ENCODE results near the gene NT5DC1.

The NT5DC1 gene

DNA sequence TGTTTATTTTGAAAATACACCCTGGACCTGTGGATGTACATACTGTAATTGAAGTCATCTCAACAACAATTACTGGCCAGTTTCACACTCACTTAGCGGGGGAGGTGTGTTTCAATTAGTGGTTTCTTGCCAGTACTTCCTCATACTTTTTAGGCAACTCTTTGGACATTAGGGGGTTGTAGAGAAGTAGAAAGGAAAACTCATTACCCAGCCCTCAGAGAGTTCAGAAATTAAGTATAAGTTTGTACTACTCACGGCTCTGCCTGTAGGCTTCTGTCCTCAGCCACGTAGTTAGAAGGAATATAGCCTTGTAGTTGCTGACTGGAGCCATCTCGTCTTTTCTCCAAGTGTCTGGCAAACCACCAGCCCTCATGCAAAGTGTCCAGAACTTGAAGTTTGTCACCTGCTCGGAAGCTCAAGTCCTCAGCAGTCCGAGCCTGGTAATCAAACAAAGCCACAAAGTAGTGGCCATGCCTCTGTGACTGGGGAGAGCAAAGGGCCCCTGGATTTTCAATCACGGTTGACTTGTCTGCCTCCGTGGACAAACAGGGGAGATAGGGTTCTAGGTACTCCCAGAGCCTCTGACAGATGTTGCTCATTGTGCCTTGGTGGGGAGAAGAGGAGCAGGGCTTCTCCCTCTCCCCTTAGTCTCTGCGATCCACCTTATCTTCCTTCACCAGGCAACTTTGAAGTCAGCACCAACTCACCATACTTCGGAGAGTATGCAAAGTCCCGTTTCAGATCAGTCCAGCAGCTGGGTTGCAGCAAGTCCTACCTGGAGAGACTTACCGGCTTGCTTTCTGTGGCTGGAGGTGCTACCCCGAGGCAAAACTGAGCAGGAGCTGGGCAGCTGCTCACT lies 40.7 kb upstream of the NT5DC1 start:
- H2AFZ ChIP-seq, result peak overlapping the region; percentile 87
- peak overlapping the region; percentile 71 for H3K27ac ChIP-seq
- no peaks in the 10 kb centered on the region for H3K9me3 ChIP-seq (ENCODE audit: control insufficient read depth, low read length)
- H3K79me2 ChIP-seq, result no peaks in the 10 kb centered on the region
- H3K27me3 ChIP-seq (ENCODE audit: control insufficient read depth, insufficient read depth, low read length), result no peaks in the 10 kb centered on the region
- no peak overlapping the region for H3K9ac ChIP-seq
- H3K4me2 ChIP-seq (ENCODE audit: low read length), result no peak overlapping the region
- no peaks in the 10 kb centered on the region for H3K4me1 ChIP-seq
- no peak overlapping the region for H3K4me3 ChIP-seq (ENCODE audit: low read depth, low read length)
- TF ChIP-seq, protein P1, sequence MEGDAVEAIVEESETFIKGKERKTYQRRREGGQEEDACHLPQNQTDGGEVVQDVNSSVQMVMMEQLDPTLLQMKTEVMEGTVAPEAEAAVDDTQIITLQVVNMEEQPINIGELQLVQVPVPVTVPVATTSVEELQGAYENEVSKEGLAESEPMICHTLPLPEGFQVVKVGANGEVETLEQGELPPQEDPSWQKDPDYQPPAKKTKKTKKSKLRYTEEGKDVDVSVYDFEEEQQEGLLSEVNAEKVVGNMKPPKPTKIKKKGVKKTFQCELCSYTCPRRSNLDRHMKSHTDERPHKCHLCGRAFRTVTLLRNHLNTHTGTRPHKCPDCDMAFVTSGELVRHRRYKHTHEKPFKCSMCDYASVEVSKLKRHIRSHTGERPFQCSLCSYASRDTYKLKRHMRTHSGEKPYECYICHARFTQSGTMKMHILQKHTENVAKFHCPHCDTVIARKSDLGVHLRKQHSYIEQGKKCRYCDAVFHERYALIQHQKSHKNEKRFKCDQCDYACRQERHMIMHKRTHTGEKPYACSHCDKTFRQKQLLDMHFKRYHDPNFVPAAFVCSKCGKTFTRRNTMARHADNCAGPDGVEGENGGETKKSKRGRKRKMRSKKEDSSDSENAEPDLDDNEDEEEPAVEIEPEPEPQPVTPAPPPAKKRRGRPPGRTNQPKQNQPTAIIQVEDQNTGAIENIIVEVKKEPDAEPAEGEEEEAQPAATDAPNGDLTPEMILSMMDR (IDR thresholded peaks at IDR 0.05), result no peak
- no peaks in the 10 kb centered on the region for H3K36me3 ChIP-seq (ENCODE audit: control insufficient read depth, insufficient read depth, low read length)

DNA sequence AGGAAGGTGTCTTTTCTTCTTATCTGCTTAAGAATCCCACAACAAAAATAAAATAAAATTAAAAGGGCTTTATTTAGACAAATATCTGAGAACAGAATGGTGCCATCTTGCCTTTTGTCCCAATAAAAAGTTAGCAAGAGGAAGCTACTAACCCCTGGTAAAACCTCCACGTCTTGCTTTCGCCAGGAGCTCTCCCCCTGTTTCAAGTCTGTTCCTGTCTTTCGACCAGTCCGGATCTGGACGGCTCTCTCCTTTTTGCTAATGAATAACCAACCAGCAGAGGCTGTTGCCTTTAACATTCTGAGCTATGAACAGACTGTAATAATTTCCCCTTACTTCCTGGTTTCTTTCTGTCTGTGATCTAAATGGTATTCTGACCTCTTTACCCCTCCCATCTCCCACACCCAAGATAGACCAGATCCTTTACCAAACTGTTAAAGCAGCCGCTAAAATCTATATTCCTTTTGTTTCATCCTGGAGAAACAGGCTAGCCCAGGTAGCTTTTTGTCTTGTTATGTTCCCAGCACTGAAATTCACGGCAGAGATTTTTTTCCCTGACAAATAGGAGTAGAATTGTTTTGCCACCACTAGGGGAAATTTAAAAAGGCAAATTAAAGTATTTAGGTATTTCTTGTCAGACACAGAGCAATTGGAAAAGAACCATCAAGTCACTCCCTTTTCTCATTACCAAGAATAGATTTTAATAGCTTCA lies 39.9 kb upstream of the NT5DC1 start, which contains the start of gene FRK:
FRK (minus strand) TSS at position 320 of the 712 bp plus-strand sequence. CDS start 580 bp downstream, outside the sequence.
- H2AFZ ChIP-seq, result peak within 1 kb of the TSS; percentile 87
- no peak within 1 kb of the TSS for H3K4me3 ChIP-seq (ENCODE audit: low read depth, low read length)
- TF ChIP-seq, protein P1 (IDR thresholded peaks at IDR 0.05), result peak; percentile 34
- H3K4me2 ChIP-seq (ENCODE audit: low read length), result no peak within 1 kb of the TSS
- H3K79me2 ChIP-seq, result no peaks in the 10 kb centered on the region
- no peaks in the 10 kb centered on the region for H3K36me3 ChIP-seq (ENCODE audit: control insufficient read depth, insufficient read depth, low read length)
- no peaks in the 10 kb centered on the region for H3K9me3 ChIP-seq (ENCODE audit: control insufficient read depth, low read length)
- no peak within 1 kb of the TSS for H3K9ac ChIP-seq
- H3K27ac ChIP-seq, result peak within 1 kb of the TSS; percentile 71
- no peaks in the 10 kb centered on the region for H3K4me1 ChIP-seq
- no peaks in the 10 kb centered on the region for H3K27me3 ChIP-seq (ENCODE audit: control insufficient read depth, insufficient read depth, low read length)

DNA sequence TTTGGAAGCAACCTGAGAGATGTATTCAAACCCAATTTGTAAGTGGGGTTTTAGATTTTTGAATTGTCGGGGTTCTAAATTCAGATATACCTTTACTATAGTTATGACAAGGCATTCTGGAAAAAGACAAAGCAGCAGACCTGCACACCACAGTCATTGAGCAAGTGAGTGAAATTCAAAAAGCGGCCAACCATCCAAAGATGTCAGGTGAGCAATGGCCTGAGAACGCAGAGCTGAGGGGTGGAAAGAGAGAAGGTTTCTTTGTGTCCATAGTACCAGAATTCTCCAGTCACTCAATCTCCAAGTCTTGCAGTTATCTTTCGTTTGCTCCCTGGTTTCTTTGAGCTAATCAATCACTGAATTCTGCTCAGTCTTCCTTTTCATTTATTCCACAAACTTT lies 38.2 kb upstream of the NT5DC1 start:
- no peaks in the 10 kb centered on the region for H3K79me2 ChIP-seq
- no peak overlapping the region for H3K27ac ChIP-seq
- no peaks in the 10 kb centered on the region for H3K9me3 ChIP-seq (ENCODE audit: control insufficient read depth, low read length)
- TF ChIP-seq, protein P1 (IDR thresholded peaks at IDR 0.05), result no peak
- no peaks in the 10 kb centered on the region for H3K36me3 ChIP-seq (ENCODE audit: control insufficient read depth, insufficient read depth, low read length)
- H3K9ac ChIP-seq, result no peak overlapping the region
- H3K4me3 ChIP-seq (ENCODE audit: low read depth, low read length), result no peak overlapping the region
- H3K27me3 ChIP-seq (ENCODE audit: control insufficient read depth, insufficient read depth, low read length), result no peaks in the 10 kb centered on the region
- H2AFZ ChIP-seq, result no peak overlapping the region
- H3K4me2 ChIP-seq (ENCODE audit: low read length), result no peak overlapping the region
- H3K4me1 ChIP-seq, result no peaks in the 10 kb centered on the region

DNA sequence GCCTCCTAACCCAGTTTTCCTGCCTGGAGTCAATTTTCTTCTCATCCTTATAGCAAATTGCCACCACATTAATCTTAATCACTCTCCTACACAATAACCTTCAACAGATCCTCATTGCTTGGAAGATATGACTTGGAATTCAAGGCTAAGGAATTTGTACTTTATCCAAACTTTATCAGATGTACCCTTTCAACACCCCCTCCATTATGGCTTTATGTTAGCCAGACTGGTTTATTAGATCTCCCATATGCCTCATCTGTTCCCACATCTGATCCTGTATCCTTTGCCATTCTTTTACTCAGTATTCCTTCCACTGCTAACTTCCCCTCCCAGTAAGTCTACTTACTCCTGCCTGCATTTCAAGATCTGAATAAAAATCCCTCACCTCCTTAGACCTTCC lies 36.0 kb upstream of the NT5DC1 start:
- H3K4me2 ChIP-seq (ENCODE audit: low read length), result no peak overlapping the region
- H3K36me3 ChIP-seq (ENCODE audit: control insufficient read depth, insufficient read depth, low read length), result no peaks in the 10 kb centered on the region
- no peaks in the 10 kb centered on the region for H3K9me3 ChIP-seq (ENCODE audit: control insufficient read depth, low read length)
- H3K4me3 ChIP-seq (ENCODE audit: low read depth, low read length), result no peak overlapping the region
- H3K27me3 ChIP-seq (ENCODE audit: control insufficient read depth, insufficient read depth, low read length), result no peaks in the 10 kb centered on the region
- TF ChIP-seq, protein P1 (IDR thresholded peaks at IDR 0.05), result no peak
- no peak overlapping the region for H3K27ac ChIP-seq
- no peak overlapping the region for H3K9ac ChIP-seq
- H2AFZ ChIP-seq, result no peak overlapping the region
- no peaks in the 10 kb centered on the region for H3K4me1 ChIP-seq
- no peaks in the 10 kb centered on the region for H3K79me2 ChIP-seq

Measured in parathyroid adenoma (tissue), 2 donors.